ENCODE results near the gene NAV1. TPM values are rescaled to one million over a fixed set of nuclear protein-coding genes. Genes with fewer than 3 reads are reported as not detected.

The NAV1 gene
- total and polyA plus RNA-seq, 12 donors, result 3.0 to 21.9 (median 12.8) TPM

- Histone ChIP-seq H3K4me3 (no peak overlapping the region), H3K4me1 (replicated peaks in 1 of 2) (peaks cover 0 to 38% of the 10 kb centered on the region in 2 donors), H3K9me3 (replicated peaks in 1 of 3) (no peaks in the 10 kb centered on the region), H3K36me3 (replicated peaks in 1 of 2) (no peaks in the 10 kb centered on the region), H3K27me3 (no peaks in the 10 kb centered on the region), H3K27ac (no peak overlapping the region)
- no peak for DNase-seq
- intact Hi-C loops (cut with DNase I), result no loop called here
- TF ChIP-seq CTCF (IDR thresholded peaks at IDR 0.05) (no peak), POLR2A (IDR thresholded peaks at IDR 0.05) (no peak)
- WGBS, 4 donors, result 83 to 91% (median 86%) methylated on average over 2 of the region's 2 CpGs
Observed at GRCh38 chr1:201508809-201509208, 30.1 kb upstream of the NAV1 start.

- Histone ChIP-seq H3K36me3 (replicated peaks in 1 of 2) (no peaks in the 10 kb centered on the region), H3K27ac (no peak overlapping the region), H3K4me3 (no peak overlapping the region), H3K4me1 (replicated peaks in 1 of 2) (peaks cover 0 to 33% of the 10 kb centered on the region in 2 donors), H3K9me3 (replicated peaks in 1 of 3) (no peaks in the 10 kb centered on the region), H3K27me3 (no peaks in the 10 kb centered on the region)
- WGBS, 4 donors, result 90 to 99% (median 97%) methylated on average over 2 of the region's 2 CpGs
- DNase-seq, result no peak
- intact Hi-C loops (cut with DNase I), result loop anchor here in 1 of 2 donors (10.0 kb wide), 1 partner anchor 75 kb away; no protein-coding TSS in a partner anchor
- TF ChIP-seq CTCF (IDR thresholded peaks at IDR 0.05) (no peak), POLR2A (IDR thresholded peaks at IDR 0.05) (no peak)
Observed at GRCh38 chr1:201509601-201510374, 29.1 kb upstream of the NAV1 start.

GRCh38 chr1:201510734-201511133, 28.2 kb upstream of the NAV1 start:
- H3K27ac ChIP-seq, result no peak overlapping the region
- DNase-seq, result no peak
- TF ChIP-seq POLR2A (IDR thresholded peaks at IDR 0.05), result no peak
- TF ChIP-seq CTCF (IDR thresholded peaks at IDR 0.05), result no peak
- H3K27me3 ChIP-seq, result no peaks in the 10 kb centered on the region
- peaks cover 0 to 31% of the 10 kb centered on the region in 2 donors for H3K4me1 ChIP-seq (replicated peaks in 1 of 2)
- no peak overlapping the region for H3K4me3 ChIP-seq
- H3K36me3 ChIP-seq (replicated peaks in 1 of 2), result no peaks in the 10 kb centered on the region
- intact Hi-C loops (cut with DNase I), result loop anchor here in 1 of 2 donors (10.0 kb wide), 1 partner anchor 76 kb away; no protein-coding TSS in a partner anchor
- 95 to 97% (median 96%) methylated on average over 1 of the region's 1 CpG for WGBS, 4 donors
- no peaks in the 10 kb centered on the region for H3K9me3 ChIP-seq (replicated peaks in 1 of 3)

DNA sequence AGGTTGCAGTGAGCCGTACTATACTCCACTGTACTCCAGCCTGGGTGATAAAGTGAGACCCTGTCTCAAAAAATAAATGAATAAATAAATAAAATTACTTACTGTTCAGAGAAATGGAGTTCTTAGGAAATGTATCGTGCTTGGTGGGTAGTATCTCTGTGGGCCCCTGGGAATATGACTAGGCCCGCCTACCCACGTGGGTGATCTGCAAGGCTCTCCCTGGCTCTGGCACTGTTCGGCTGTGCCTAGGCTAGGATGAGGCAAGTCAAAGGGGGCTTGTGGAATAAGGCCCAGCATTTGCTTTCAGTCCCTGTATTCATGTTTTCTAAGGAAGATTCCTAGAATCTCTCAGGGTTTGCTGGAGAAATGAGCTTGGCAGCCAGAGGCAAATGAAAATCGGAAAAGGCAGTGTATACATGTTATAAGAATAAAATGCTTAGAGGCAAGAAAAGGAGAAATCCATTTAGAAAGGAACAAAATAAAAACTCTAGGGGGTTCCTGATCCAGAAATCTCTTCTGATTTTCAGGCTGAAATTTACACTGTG, 27.5 kb upstream of the NAV1 start:
- Histone ChIP-seq H3K36me3 (replicated peaks in 1 of 2) (no peaks in the 10 kb centered on the region), H3K27ac (peak overlapping the region in 1 of 5 donors; percentile 55), H3K9me3 (replicated peaks in 1 of 3) (no peaks in the 10 kb centered on the region), H3K4me1 (replicated peaks in 1 of 2) (peaks cover 0 to 25% of the 10 kb centered on the region in 2 donors), H3K4me3 (no peak overlapping the region), H3K27me3 (no peaks in the 10 kb centered on the region)
- WGBS, 4 donors, result 61 to 81% (median 69%) methylated on average over 6 of the region's 6 CpGs
- intact Hi-C loops (cut with DNase I), result loop anchor here in 1 of 2 donors (10.0 kb wide), 1 partner anchor 77 kb away; no protein-coding TSS in a partner anchor
- TF ChIP-seq POLR2A (IDR thresholded peaks at IDR 0.05) (no peak), CTCF (IDR thresholded peaks at IDR 0.05) (no peak)
- DNase-seq, result no peak
